DOHH2 (cell line): ENCODE data around the gene CAPN12.

Experiments used
- H3F3A ChIP-seq: fragments of 200-600 bp; sonication (generic), shearing (Covaris generic); 2 replicates; pipeline ENCODE4 v1.6.0; 2016; ENCODE audit warnings: antibody characterized with exemption, mild to moderate bottlenecking; ENCODE audit not compliant: control insufficient read depth, insufficient read depth
- H3K27ac ChIP-seq: fragments of 200-600 bp; sonication (generic); 2 replicates; pipeline ENCODE4 v1.5.1; 2014; ENCODE audit warnings: low read depth, mild to moderate bottlenecking, low read length, moderate library complexity
- H3K27me3 ChIP-seq: fragments of 200-600 bp; sonication (generic); 2 replicates; pipeline ENCODE4 v1.6.1; 2014; ENCODE audit warnings: mild to moderate bottlenecking, low read length, mixed read lengths; ENCODE audit not compliant: control insufficient read depth
- H3K36me3 ChIP-seq: fragments of 200-600 bp; sonication (generic); 2 replicates; pipeline ENCODE4 v1.6.1; 2014; ENCODE audit warnings: mild to moderate bottlenecking, low read length, moderate library complexity, mixed read lengths; ENCODE audit not compliant: control insufficient read depth
- H3K4me1 ChIP-seq: fragments of 200-600 bp; sonication (generic); 2 replicates; pipeline ENCODE4 v1.6.1; 2014; ENCODE audit warnings: mild to moderate bottlenecking, low read length, mixed read lengths; ENCODE audit not compliant: control insufficient read depth
- H3K4me2 ChIP-seq: fragments of 200-600 bp; sonication (generic); 2 replicates; pipeline ENCODE4 v1.6.0; 2014; ENCODE audit warnings: mild to moderate bottlenecking, low read length, moderate library complexity
- H3K4me3 ChIP-seq: fragments of 200-600 bp; sonication (generic); 2 replicates; pipeline ENCODE4 v1.5.1; 2014; ENCODE audit warnings: mild to moderate bottlenecking, low read length, mixed read lengths
- H3K79me2 ChIP-seq: fragments of 200-600 bp; sonication (generic); 2 replicates; pipeline ENCODE4 v1.6.1; 2014; ENCODE audit warnings: mild to moderate bottlenecking, low read length, mixed read lengths; ENCODE audit not compliant: control insufficient read depth
- H3K9me2 ChIP-seq: fragments of 200-600 bp; sonication (generic); replicated peaks from 2 replicates; pipeline ENCODE4 v1.6.1; 2014; ENCODE audit warnings: mild to moderate bottlenecking, low read length, mixed read lengths; ENCODE audit not compliant: control insufficient read depth
- H3K9me3 ChIP-seq: fragments of 200-600 bp; sonication (generic); 2 replicates; pipeline ENCODE4 v1.6.1; 2014; ENCODE audit warnings: antibody characterized with exemption, low read length, mixed read lengths; ENCODE audit not compliant: control insufficient read depth, insufficient read depth
- H4K20me1 ChIP-seq: fragments of 200-600 bp; sonication (generic); 2 replicates; pipeline ENCODE4 v1.6.0; 2014; ENCODE audit warnings: low read depth, mild to moderate bottlenecking, antibody characterized with exemption, low read length, moderate library complexity; ENCODE audit not compliant: control insufficient read depth, insufficient read depth
- CTCF ChIP-seq: fragments of 200-600 bp; sonication (generic); IDR thresholded peaks from one replicate; pipeline ENCODE4 v1.5.1; 2014; ENCODE audit warnings: antibody characterized with exemption, mild to moderate bottlenecking, low read depth, low read length; ENCODE audit not compliant: poor library complexity, severe bottlenecking
- EZH2phosphoT487 ChIP-seq: fragments of 200-600 bp; sonication (generic); IDR thresholded peaks from 2 replicates; pipeline ENCODE4 v1.6.1; 2017; ENCODE audit warnings: borderline replicate concordance, mild to moderate bottlenecking, antibody characterized with exemption, low read length, moderate library complexity, mixed read lengths

The CAPN12 gene

GRCh38 chr19:38733493-38734175 is 10.6 kb downstream of the CAPN12 start:
- Histone ChIP-seq H4K20me1 (peaks cover 4% of the 10 kb centered on the region; the same call in 1 of the 2 replicates), H3F3A (peaks cover 7% of the 10 kb centered on the region; the same call in 1 of the 2 replicates), H3K4me2 (peak overlapping the region; percentile 79), H3K79me2 (no peaks in the 10 kb centered on the region), H3K27ac (peak overlapping the region; percentile 19), H3K4me1 (peaks cover 33% of the 10 kb centered on the region), H3K9me3 (no peaks in the 10 kb centered on the region), H3K4me3 (peak overlapping the region; percentile 69), H3K9me2 (no peaks in the 10 kb centered on the region), H3K36me3 (peaks cover 22% of the 10 kb centered on the region), H3K27me3 (peaks cover 3% of the 10 kb centered on the region; the same call in 1 of the 2 replicates)
- TF ChIP-seq CTCF (no peak), EZH2phosphoT487 (no peak)

- H3F3A ChIP-seq = peaks cover 7% of the 10 kb centered on the region; the same call in 1 of the 2 replicates
- H3K4me2 ChIP-seq = no peak overlapping the region
- no peak overlapping the region for H3K4me3 ChIP-seq
- H3K4me1 ChIP-seq = peaks cover 33% of the 10 kb centered on the region
- no peak for TF ChIP-seq EZH2phosphoT487
- TF ChIP-seq CTCF = no peak
- H4K20me1 ChIP-seq = peaks cover 4% of the 10 kb centered on the region; the same call in 1 of the 2 replicates
- H3K79me2 ChIP-seq = no peaks in the 10 kb centered on the region
- H3K36me3 ChIP-seq = peaks cover 22% of the 10 kb centered on the region
- peaks cover 3% of the 10 kb centered on the region; the same call in 1 of the 2 replicates for H3K27me3 ChIP-seq
- H3K9me3 ChIP-seq = no peaks in the 10 kb centered on the region
- no peak overlapping the region for H3K27ac ChIP-seq
- no peaks in the 10 kb centered on the region for H3K9me2 ChIP-seq
These were observed 11.1 kb downstream of the CAPN12 start for GRCh38 chr19:38733241-38733492.

- Histone ChIP-seq H3K4me1 (peaks cover 24% of the 10 kb centered on the region), H3K27ac (no peak overlapping the region), H3K4me2 (no peak overlapping the region), H3K9me2 (no peaks in the 10 kb centered on the region), H3K9me3 (no peaks in the 10 kb centered on the region), H3K79me2 (no peaks in the 10 kb centered on the region), H3K36me3 (peaks cover 25% of the 10 kb centered on the region), H3K27me3 (no peaks in the 10 kb centered on the region), H4K20me1 (peaks cover 4% of the 10 kb centered on the region; the same call in 1 of the 2 replicates), H3F3A (peaks cover 7% of the 10 kb centered on the region; the same call in 1 of the 2 replicates), H3K4me3 (no peak overlapping the region)
- no peak for TF ChIP-seq EZH2phosphoT487
- no peak for TF ChIP-seq CTCF
These were observed 12.5 kb downstream of the CAPN12 start for GRCh38 chr19:38731654-38732301.
